ENCODE data around the gene TUBA4B. TPM values are rescaled to one million over a fixed set of nuclear protein-coding genes. Genes with fewer than 3 reads are reported as not detected.

The TUBA4B gene
- total and polyA plus RNA-seq, 2 donors (not counting 3 experiments of a cell fraction or from before 2014, with no cell fraction given) = not detected

GRCh38 chr2:219249203-219249980 lies 3.7 kb upstream of the TUBA4B start:
- no TSS peak for BruUV-seq (replicated peaks)
- Histone ChIP-seq H3K27me3 (ENCODE audit: control insufficient read depth in 2 of 2, insufficient read depth in 2 of 2, low read length in 2 of 2) (peaks cover 0 to 2% of the 10 kb centered on the region in 2 experiments), H3K9me3 (replicated peaks; ENCODE audit: control insufficient read depth, insufficient read depth, low read length) (no peaks in the 10 kb centered on the region), H3K27ac (ENCODE audit: insufficient read depth, low read depth, low read length) (peak overlapping the region; percentile 75), H2AFZ (ENCODE audit: low read depth, low read length) (no peak overlapping the region), H3K79me2 (ENCODE audit: control insufficient read depth, insufficient read depth, low read length) (peaks cover 15% of the 10 kb centered on the region), H3K4me2 (ENCODE audit: insufficient read depth, low read length) (peak overlapping the region; percentile 27), H3K4me1 (ENCODE audit: control insufficient read depth, extremely low read depth, insufficient read depth, low read length) (peaks cover 50% of the 10 kb centered on the region), H4K20me1 (replicated peaks; ENCODE audit: control insufficient read depth, extremely low read depth, insufficient read depth, low read length) (no peaks in the 10 kb centered on the region), H3K36me3 (ENCODE audit: control insufficient read depth in 2 of 2, extremely low read depth in 1 of 2, insufficient read depth in 2 of 2, low read length in 2 of 2) (peaks cover 2% of the 10 kb centered on the region in 2 experiments), H3K9ac (replicated peaks; ENCODE audit: extremely low read depth, insufficient read depth, low read length) (peak overlapping the region; percentile 49), H3K4me3 (replicated peaks in 1 of 3; ENCODE audit: insufficient read depth in 1 of 3, low read depth in 1 of 3, low read length in 3 of 3) (no peak overlapping the region), H3K9me1 (replicated peaks; ENCODE audit: control insufficient read depth, extremely low read depth, insufficient read depth, low read length) (no peaks in the 10 kb centered on the region)
- intact Hi-C loops (cut with micrococcal nuclease) = loop anchor here (1.0 kb wide), 2 partner anchors 20 to 30 kb away; partner anchors contain the start of genes ANKZF1, ATG9A and DNAJB2
- DNase-seq (ENCODE audit: low read depth, low spot score) (peak; percentile 85), FAIRE-seq (peak; percentile 95)
- ChIA-PET POLR2A (interaction anchor here (0.8 to 1.5 kb wide), 5 partner anchors 20 to 73 kb away, joined by 3 to 7 read pairs (median 3); partner anchors contain the start of genes ANKZF1, ATG9A, CNPPD1 and DNAJB2), CTCF (interaction anchor here (0.6 to 3.3 kb wide), 7 partner anchors 12 to 590 kb away, joined by 3 to 25 read pairs (median 4); partner anchors contain the start of genes BCS1L, CNPPD1, DNAJB2 and ZNF142)
- dilution Hi-C loops (cut with MboI; ENCODE audit: extremely low pct_ligation_motif_present, low sequenced_read_pairs) = no loop called here
- TF ChIP-seq FOS (IDR thresholded peaks at IDR 0.05; ENCODE audit: borderline replicate concordance, insufficient read depth, low read length) (peak; percentile 3), MAX (IDR thresholded peaks at IDR 0.05; ENCODE audit: insufficient read depth, insufficient read length) (no peak), MYC (IDR thresholded peaks at IDR 0.05; ENCODE audit: low read depth, low read length) (no peak), JUN (IDR thresholded peaks at IDR 0.05; ENCODE audit: borderline replicate concordance, insufficient read depth, insufficient read length, low read depth) (peak; percentile 26), EZH2 (IDR thresholded peaks at IDR 0.05; ENCODE audit: borderline replicate concordance, low read depth, low read length, severe bottlenecking) (no peak)

All from endothelial cell of umbilical vein (primary cell).